ENCODE measurements around the gene TLN1.

The TLN1 gene

DNA sequence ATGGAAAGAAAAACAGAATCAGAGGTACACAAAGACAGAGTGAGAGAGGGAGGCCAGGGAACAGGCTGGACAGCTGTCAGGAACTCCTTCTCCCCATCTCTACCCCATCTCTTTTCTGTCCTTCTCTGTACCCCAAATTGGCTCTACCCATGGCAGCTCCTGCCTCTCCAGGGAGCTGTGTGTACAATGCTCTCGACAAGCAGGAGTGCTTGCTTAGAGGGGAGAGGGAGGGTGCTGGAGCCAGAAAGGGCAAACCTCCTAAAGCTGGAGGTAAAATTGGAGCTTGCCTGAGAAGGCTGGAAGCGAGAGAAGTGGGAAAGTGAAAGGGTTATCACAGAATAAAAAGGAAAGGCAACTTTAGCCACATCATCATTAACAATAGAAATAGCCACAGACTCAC lies 48.7 kb downstream of the TLN1 start:
- DNase-seq: no peak

DNA sequence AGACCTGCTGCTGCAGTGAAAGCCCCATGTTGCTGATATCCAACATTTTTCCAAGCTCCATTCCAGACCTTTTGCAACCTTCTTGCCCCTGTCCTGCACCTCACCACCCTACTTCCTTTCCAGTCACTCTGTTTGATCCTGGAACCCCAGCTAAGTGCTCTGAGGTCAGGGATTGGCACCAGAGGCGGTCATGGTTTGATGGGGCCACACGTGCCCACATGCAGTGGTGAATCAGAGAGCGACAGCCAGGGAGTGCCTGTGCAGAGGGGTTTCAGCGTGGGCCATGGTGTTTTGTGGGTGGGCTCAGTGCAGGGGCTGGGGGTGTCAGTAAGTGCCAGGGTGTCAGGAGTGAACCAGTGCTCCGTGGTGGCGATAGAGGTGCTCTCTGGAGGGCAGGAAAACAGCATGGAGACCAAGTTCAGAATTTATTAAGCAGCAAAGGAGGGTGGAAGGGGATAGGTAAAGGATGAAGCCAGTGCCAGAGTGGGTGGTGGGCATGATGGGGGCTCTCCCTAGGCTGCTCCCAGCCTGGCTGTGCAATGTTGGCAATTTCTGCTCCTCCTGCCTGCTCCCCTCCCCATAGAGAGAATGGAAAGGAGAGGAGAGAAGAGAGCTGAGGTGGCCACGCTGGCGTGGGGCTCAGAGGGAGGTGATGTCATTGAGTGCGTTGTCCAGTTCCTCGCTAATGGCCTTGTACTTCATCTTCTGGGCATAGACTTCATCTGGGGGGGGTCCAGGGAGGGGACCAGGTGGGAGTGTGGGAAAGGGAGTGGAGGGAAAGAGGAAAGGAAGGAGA lies 49.3 kb downstream of the TLN1 start:
- no peak for DNase-seq

DNA sequence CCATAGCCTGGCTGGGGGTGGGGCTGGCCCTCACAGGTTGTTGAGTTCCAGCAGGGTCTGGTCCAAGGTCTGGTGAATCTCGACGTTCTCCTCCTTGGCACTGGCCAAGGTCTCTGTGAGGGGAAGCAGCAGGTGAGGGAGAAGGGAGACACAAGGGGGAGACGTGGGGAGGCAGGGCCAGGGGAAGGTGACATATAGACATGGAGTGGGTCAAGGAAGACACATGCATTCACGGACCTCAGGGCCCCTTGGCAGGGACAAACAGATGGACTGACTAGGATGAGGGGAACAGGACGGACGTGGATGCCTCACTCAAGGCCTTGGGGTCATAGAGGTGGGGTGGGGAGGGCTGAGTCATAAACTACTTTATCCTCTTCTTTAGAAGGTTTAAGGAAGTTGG lies 49.9 kb downstream of the TLN1 start:
- DNase-seq: no peak

DNA sequence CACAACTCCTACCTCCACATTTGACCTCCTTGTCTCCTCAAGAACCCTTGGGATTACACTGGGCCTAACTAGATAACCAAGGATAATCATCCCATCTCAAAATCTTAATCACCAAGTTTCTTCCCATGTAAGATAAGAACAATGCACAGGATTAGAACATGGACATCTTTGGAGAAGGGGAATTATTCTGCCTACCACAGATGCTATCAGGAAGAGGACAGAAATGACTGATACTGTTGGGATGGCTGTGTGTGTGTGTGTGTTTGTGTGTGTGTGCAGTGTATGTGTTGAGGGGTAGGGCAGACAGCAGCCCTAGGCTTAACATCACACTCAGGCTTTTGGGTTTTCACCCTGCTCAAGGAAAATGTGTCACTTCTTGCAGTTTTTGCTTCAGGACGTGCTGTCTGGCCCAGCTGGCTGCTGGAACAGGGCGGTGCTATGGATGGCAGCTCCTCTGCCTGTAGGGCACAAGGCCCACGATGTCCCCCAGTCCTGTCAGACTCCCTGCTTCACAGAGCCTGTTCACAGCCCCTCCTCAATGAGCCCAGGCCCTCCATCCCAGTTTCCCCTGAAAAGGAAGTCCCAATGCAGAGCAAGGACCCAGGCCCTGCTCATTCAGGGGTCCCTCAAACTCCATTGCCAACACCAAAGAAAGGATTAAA lies 50.5 kb downstream of the TLN1 start:
- DNase-seq: no peak

DNA sequence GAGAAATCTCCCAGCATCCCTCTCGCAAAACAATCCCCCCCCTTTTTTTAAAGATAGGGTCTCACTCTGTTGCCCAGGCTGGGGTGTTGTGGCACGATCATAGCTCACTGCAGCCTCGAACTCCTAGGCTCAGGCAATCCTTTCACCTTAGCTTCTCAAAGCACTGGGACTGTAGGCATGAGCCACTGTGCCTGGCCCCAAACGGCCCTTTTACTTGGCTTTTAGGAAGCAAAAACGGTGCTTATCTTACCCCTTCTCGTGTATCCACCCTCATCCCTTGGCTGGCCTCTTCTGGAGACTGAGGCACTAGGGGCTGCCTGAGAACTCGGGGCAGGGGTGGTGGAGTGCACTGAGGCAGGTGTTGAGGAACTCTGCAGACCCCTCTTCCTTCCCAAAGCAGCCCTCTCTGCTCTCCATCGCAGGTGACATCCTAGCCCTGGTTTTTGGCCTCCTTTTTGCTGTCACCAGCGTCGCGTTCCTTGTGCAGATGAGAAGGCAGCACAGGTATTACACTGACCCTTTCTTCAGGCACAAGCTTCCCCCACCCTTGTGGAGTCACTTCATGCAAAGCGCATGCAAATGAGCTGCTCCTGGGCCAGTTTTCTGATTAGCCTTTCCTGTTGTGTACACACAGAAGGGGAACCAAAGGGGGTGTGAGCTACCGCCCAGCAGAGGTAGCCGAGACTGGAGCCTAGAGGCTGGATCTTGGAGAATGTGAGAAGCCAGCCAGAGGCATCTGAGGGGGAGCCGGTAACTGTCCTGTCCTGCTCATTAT lies 51.5 kb downstream of the TLN1 start:
- DNase-seq: no peak

DNA sequence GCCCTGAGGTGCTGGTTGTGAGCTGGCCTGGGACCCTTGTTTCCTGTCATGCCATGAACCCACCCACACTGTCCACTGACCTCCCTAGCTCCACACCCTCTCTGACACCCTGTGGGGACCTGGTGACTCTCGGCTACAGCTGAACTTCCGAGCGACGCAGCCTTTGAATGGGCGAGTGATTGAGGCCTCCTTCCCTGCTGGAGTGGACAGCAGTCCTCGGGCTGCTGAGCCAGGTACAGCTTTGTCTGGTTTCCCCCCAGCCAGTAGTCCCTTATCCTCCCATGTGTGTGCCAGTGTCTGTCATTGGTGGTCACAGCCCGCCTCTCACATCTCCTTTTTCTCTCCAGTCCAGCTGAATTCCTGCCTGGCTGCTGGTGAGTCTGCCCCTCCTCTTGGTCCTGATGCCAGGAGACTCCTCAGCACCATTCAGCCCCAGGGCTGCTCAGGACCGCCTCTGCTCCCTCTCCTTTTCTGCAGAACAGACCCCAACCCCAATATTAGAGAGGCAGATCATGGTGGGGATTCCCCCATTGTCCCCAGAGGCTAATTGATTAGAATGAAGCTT lies 52.1 kb downstream of the TLN1 start:
- no peak for DNase-seq

DNA sequence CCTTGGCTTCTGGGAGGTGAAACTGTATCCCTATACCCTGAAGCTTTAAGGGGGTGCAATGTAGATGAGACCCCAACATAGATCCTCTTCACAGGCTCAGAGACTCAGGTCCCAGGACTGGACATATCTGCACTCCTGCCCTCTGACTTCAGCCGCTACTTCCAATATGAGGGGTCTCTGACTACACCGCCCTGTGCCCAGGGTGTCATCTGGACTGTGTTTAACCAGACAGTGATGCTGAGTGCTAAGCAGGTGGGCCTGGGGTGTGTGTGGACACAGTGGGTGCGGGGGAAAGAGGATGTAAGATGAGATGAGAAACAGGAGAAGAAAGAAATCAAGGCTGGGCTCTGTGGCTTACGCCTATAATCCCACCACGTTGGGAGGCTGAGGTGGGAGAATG lies 52.9 kb downstream of the TLN1 start:
- no peak for DNase-seq

DNA sequence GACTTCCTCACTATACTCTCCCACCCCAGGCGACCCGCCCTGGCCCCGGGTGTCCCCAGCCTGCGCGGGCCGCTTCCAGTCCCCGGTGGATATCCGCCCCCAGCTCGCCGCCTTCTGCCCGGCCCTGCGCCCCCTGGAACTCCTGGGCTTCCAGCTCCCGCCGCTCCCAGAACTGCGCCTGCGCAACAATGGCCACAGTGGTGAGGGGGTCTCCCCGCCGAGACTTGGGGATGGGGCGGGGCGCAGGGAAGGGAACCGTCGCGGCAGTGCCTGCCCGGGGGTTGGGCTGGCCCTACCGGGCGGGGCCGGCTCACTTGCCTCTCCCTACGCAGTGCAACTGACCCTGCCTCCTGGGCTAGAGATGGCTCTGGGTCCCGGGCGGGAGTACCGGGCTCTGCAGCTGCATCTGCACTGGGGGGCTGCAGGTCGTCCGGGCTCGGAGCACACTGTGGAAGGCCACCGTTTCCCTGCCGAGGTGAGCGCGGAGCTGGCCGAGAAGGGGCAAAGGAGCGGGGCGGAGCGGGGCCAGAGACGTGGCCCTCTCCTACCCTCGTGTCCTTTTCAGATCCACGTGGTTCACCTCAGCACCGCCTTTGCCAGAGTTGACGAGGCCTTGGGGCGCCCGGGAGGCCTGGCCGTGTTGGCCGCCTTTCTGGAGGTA lies 56.1 kb downstream of the TLN1 start:
- no peak for DNase-seq

DNA sequence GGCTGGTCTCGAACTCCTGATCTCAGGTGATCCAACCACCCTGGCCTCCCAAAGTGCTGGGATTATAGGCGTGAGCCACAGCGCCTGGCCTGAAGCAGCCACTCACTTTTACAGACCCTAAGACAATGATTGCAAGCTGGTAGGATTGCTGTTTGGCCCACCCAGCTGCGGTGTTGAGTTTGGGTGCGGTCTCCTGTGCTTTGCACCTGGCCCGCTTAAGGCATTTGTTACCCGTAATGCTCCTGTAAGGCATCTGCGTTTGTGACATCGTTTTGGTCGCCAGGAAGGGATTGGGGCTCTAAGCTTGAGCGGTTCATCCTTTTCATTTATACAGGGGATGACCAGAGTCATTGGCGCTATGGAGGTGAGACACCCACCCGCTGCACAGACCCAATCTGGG lies 56.8 kb downstream of the TLN1 start:
- no peak for DNase-seq

DNA sequence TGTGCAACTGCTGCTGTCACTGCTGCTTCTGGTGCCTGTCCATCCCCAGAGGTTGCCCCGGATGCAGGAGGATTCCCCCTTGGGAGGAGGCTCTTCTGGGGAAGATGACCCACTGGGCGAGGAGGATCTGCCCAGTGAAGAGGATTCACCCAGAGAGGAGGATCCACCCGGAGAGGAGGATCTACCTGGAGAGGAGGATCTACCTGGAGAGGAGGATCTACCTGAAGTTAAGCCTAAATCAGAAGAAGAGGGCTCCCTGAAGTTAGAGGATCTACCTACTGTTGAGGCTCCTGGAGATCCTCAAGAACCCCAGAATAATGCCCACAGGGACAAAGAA lies 58.0 kb downstream of the TLN1 start:
- DNase-seq: no peak

DNA sequence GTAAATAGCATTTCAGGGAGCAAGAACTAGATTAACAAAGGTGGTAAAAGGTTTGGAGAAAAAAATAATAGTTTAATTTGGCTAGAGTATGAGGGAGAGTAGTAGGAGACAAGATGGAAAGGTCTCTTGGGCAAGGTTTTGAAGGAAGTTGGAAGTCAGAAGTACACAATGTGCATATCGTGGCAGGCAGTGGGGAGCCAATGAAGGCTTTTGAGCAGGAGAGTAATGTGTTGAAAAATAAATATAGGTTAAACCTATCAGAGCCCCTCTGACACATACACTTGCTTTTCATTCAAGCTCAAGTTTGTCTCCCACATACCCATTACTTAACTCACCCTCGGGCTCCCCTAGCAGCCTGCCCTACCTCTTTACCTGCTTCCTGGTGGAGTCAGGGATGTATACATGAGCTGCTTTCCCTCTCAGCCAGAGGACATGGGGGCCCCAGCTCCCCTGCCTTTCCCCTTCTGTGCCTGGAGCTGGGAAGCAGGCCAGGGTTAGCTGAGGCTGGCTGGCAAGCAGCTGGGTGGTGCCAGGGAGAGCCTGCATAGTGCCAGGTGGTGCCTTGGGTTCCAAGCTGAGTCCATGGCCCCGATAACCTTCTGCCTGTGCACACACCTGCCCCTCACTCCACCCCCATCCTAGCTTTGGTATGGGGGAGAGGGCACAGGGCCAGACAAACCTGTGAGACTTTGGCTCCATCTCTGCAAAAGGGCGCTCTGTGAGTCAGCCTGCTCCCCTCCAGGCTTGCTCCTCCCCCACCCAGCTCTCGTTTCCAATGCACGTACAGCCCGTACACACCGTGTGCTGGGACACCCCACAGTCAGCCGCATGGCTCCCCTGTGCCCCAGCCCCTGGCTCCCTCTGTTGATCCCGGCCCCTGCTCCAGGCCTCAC lies 58.6 kb downstream of the TLN1 start, which contains the start of gene CA9:
TSS of gene CA9 (plus strand) at position 797 of the 893 bp plus-strand sequence. CDS start at position 829, 32 bp downstream.
- no peak for DNase-seq

DNA sequence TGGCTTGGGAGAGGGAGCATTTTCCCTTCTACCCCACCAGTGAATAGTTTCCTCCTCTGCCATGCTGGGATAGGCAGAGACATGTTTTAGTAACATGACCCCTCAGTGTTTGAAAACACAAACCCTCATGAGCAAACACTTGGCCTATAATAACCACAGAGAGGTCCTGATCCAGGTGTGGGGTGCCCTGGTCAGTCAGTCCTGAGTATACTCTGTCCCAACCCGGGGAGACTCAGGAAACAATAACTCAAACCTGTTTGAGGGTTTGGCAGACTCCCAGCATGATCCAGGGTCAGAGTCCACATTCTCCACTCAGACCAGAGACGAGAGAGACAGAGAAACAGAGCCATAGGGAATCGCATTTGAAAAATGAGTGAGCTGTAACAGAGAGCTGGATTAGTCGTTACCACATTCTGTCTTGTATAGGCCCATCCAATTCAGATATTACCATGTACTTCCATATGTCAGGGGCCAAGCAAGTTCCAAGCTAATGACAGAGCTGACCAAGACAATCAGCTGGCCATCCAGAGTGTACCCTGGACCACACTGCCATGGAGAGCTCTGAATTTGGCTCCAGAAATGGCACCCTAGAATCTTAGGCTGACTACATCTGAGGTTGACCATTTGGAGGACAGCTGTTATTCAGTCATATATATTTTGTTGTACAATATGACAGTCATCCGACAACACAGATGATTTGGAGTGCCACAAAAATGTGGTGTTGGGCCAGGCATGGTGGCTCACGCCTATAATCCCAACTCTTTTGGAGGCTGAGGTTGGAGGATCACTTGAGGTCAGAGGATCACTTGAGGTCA lies 62.5 kb downstream of the TLN1 start:
- DNase-seq: no peak

DNA sequence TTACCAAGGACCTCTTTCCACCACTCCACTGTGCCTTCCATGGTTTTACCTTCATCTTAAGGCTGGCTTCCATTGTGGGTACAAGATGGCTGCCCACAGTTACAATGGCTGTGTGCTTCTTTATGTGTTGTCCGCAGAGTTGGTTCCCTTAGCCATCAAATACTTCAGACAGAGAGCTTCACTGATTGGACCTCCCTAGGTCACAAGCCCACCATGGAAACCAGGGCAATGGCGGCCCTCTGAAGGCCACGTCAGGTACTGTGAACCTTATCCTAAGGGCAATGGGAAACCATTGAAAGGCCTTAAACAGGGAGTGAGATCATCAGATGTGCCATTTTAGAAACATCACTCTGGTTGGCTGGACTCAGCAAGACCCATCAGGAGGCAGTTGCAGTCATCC lies 64.1 kb downstream of the TLN1 start:
- DNase-seq: no peak

DNA sequence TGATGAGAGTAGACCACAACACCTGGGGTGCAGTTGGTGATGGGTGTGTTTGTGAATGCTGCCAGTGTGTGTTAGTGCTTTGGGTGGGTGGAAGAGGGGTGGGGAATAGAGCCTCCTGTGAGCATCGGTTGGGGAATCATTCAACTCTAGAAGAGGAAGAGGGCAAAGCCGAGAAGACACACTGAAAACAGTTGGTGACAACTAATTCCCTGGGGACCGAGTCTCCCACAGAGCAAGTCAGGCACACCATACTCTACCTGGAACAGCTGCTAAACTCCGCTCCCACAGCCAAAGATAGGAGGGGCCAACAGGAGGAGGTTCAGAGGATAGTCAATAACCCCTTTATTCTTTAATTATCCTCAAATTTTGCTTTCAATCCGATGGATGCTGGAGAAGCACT lies 65.4 kb downstream of the TLN1 start:
- no peak for DNase-seq

DNA sequence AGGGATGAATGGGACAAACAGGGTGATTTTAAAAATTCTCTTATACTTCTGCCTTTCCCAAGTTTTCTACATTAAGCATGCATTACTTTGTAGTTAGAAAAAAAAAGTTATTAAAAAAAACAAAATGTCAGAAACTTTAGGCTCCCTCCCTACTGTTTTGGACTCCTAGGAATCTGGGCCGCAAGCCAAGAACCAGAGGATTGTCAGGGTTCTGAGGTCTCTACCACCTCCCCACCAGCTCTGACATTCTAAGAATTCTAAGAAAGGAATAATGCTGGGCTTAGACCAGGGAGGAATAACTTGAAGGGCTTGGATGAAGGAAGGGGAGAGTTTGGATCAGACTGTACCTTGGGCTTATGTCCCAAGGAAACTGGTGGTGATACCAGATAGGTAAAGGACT lies 66.0 kb downstream of the TLN1 start:
- no peak for DNase-seq

DNA sequence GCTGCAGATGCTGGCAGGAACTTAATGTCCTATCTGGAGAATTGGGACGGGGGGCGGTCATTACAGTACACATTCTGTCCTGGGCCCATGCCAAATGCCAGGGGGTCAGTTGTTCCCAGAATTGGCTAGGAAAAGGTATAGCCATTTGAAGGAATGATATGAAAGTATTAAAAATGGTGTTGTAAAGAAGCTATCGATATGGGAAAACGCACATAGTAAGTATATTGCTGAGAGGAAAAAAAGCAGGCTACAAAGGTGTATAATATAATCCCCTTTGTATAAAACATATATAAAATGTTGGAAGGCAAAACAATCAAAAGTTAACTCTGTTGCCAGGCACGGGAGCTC lies 66.5 kb downstream of the TLN1 start:
- DNase-seq: no peak

DNA sequence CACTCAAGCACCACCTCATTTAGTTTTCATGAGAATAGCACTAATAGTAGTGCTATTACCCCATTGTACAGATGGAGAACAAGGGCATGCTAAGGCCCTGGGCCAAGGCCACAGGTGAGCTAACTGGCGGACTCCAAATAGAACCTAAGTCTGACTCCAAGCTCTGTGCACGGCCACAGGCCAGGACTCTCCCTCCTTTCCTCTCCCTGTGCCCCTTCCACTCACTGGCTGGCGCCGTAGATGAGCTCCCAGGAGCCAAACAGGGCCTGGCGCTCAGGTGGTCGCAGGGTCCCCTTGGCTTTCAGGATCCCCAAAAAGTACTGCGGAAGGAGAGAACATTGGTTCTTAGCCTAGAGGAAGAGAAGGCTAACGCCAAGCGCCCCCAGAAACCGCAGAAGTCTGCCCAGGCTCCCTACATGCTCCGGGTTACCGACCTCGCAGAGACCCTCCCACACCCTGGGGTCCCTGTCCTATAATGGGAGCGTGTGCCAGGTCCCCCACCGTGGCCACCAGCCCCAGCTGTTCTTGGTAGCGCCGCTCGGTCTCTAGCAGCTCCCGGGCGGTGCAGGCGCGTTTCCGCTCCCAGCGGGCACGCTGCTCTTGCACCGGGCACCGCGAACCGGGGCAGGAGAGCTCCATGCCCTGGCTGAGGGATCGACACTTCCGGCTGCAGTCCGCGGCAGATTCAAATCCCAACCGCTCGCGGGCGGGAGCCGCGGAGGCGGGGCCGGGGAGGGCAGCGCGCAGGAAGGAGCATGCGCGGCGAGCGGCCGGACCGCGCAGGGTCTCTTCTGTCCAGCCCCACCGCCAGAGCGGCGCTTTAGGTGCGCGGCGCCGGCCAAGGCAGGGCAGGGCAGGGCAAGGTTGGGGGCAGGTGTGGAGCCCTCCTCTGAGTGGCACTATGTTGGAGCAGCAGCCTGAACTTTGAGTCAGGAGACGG lies 67.2 kb downstream of the TLN1 start, which contains the start of gene ARHGEF39:
TSS of gene ARHGEF39 (minus strand) at position 665 of the 940 bp plus-strand sequence. CDS start at position 639, 26 bp downstream.
- DNase-seq: peak; percentile 96

DNA sequence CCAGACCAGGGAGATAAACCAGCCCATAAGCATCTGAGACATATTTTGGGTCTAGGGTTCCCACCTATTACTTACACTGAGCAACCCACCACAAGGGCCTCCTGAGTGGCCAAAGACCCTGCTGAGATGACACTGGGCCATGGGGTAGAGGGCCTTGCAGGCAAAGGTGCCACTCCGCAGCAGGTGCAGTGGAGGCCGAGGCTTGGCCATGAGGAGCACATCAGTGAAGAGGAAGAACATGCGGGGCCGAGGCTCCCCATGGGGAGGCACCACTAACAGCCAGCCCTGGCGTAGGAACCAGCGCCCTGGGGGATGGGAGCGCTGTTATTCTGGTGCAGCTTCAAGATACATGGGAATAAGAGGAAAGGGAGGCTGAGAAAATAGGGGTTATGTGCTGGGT lies 69.6 kb downstream of the TLN1 start:
- no peak for DNase-seq

DNA sequence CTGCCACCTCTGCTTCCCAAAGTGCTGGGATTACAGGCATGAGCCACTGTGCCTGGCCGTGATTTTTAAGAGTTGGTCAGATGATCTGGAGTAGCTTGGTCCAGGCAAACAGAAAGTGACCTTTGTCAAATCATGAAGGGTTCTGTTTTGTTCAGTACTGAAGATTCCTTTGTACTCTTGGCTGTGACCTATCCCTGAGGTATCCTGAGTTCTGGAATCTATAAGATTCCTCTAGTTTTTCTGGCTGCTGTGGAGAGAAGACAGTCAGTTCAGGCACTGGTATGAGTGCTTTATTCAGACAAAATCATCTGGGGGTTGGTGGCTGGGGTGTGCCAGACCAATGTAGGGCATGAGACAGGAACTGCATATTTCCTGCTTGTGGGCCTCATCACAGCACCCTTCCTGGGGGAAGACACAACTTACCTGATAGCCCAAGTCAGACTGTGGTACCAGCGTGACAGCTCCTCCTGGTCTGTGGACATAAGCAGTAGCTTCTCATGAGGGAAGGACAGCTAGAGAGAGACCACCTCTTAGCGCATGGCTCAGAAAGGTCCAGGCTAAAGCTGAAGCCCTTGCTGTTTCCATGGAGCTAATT lies 70.1 kb downstream of the TLN1 start:
- no peak for DNase-seq
